GM19328 (cell line): ENCODE measurements around the gene KLF3.

Experiments
- ATAC-seq: cut with Tn5 transposase; IDR thresholded peaks from one replicate; pipeline ENCODE4 v1.9.1; 2021; ENCODE audit warnings: mild to moderate bottlenecking, moderate library complexity; ENCODE audit not compliant: unreplicated experiment

Gene KLF3

DNA sequence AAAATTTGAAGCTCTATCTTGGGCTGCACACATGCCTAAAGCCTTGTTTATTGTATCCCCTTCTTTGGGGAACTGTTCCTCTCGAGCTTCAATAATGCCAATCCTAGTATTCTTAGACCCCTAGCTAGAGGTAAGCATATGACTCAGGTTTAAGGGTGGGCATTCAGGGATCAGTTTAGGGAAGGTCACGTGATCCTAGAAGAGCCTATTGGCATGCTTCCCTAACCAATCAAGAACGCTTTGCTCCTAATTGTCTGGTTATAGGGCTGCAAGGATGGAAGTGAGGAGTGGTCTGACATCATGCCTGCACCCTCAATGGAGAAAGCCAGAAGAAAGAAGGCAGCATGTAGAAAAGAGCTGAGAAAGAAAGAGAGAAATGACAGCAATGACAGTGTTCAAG lies 71.9 kb downstream of the KLF3 start:
- ATAC-seq, result no peak

DNA sequence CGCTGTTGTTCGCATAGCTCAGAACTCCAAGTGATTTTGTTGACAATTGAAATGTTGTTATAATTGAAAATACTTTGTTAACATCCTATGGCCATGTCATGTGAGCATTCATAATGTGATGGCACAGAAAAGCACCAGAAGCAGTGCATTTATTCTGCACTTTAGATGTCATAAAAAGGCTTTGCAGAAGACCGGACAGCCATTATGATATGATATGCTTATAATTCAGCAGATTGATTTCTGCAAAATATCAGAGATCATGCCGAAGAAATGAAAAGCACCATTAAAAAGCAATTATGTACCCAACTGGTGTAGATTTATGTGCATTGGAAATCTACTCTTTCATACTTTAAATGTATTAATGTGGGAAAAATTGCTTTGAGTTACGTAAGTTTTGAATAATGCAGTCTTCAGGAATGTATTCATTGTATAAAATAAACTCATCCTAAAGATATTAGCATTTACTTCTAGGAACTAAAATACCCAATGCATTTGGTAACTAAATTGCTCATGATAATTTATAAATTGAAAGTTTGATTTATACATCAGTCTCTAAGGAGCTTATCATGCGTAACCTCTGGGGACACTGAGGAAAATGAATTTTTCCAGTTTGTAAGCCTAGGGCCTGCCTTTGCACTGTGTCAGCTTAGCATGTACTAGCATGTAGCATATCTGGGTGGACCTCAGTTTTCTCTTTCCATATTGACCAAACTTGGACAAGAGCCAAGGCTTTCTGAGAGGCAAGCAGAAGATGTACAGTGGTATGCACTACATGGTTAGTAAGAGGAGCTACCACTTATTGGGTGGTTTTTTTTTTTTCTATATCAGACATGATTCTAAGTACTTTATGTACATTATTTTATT lies 75.2 kb downstream of the KLF3 start:
- no peak for ATAC-seq

DNA sequence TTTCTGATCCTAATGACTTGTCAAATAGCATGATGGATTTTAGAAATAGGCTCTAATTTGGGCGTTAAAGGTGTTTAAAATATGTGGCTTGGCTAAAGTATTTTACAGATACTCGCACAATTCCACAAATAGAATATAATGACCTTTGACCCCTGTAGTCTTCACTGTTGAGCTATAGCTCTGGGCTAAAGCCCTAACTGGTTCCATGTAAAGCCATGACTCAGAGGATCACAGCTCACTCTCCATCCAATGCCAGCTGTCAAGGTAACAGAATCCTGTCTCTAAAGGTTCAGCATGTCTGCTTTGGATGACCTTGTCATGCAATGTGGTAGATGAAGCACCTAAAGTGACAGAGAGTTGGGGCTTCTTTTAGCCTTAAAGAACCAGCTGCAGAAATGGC lies 76.3 kb downstream of the KLF3 start:
- no peak for ATAC-seq

DNA sequence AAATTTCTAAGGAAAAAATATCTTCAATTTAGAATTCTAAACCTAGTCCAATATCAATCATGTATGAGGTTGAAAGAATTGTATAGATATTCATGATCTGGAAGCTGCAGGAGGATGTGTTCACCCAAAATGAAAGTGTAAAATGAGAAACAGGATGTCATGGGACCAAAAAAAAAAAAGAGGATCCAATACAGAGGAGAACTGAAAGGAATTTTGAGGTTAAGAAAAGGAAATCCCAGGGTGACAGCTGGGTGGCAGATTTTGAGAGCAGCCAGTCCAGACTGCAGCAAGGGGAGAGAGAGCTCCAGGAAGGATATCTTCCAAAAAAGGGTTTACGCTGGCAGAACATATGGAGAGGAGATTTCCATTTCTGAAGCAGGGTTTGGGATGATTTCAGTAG lies 79.9 kb downstream of the KLF3 start:
- no peak for ATAC-seq

DNA sequence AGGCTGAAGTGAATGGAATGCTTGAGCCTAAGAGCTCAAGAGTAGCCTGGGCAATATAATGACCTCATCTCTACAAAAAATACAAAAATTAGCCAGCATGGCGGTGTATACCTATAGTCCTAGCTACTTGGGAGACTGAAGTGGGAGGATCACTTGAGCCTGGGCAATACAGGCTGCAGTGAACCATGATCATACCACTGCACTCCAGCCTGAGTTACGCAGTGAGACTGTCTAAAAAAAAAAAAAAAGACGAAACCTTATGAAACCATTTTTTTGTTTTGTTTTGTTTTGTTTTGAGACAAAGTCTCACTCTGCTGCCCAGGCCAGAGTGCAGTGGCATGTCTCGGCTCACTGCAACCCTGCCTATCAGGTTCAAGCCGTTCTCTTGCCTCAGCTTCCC lies 81.9 kb downstream of the KLF3 start:
- ATAC-seq, result no peak

DNA sequence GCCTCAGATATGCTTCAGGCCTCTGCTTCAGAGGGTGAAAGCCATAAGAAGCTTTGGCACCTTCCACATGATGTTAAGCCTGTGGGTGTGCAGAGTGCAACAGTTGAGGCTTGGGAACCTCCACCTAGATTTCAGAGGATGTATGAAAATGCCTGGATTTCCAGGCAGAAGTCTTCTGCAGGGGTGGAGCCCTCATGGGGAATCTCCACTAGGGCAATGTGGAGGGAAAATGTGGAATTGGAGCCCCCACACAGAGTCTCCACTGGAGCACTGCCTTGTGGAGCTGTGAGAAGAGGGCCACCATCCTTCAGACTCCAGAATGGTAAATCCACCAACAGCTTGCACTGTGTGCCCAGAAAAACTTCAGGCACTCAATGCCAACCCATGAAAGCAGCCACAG lies 83.6 kb downstream of the KLF3 start:
- ATAC-seq, result no peak

DNA sequence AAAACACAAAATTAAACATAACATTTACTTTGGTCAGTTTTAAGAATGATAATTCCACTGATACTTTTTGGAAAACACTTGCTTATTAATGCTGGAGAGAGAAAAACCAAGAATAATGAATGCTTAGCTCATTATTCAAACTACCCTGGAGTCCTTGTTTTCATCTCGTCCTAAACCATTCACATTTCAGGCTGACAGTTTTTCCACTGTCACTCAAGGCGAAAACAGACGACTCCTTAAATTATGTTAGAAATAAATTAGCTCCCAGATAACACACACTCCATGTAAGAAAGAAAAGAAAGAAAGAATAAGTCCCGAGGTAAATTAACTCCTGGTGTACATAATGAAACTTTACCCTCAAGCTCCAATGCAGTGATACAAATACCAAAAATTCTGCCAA lies 85.3 kb downstream of the KLF3 start:
- ATAC-seq, result no peak
